GM18508 (cell line): ENCODE measurements around the gene ARHGAP31.
"Not testable (repeated sequence)": the region's sequence is repeated elsewhere in the genome, so short reads cannot be mapped to it uniquely, and the experiment has no call there.

ENCODE experiments used
- ATAC-seq: cut with Tn5 transposase; IDR thresholded peaks from one replicate; pipeline ENCODE4 v1.9.1; 2021; ENCODE audit warnings: moderate number of reproducible peaks; ENCODE audit not compliant: insufficient read depth, unreplicated experiment

ARHGAP31 gene

DNA sequence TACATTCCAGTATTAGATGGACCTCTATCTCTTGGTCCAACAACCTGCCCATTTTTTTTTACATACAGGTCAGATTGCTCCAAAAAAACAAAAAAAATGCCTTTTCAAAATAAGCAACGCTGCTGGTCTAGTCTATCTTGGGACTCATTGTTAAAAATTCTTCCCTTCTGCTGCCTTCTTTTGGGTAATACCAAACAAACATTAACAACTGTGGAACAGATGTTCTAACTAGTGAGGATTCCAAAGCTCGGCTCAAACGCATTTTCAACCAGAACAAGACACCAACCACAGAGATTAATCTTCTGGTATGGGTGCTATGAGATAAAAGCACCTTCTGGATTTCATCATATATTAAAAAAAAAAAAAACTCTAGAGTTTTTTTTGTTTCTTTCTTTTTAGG, 24.7 kb downstream of the ARHGAP31 start:
- no peak for ATAC-seq

DNA sequence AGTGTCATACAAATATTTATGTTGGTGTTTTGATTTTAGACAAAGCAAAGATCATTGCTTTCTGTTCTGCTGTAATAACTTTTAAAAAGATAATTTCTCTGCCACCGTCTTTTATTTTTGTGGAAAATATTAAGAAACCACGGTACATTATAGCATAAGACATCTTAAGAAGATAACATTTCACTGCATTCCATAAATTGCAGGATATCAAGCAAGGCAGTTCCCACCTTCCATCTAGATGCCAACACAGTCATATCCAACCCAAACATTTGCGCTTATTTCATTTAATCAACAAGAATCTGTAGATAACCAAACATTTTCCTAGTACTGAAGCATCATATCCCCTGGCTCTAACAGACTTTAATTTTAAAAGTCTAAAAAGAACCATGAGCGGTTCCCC, 25.1 kb downstream of the ARHGAP31 start:
- no peak for ATAC-seq

GRCh38 chr3:119320785-119321184, 26.6 kb downstream of the ARHGAP31 start:
- not testable (repeated sequence) for ATAC-seq

- peak; percentile 11 for ATAC-seq
Measured at GRCh38 chr3:119322021-119322834, 28.0 kb downstream of the ARHGAP31 start.

DNA sequence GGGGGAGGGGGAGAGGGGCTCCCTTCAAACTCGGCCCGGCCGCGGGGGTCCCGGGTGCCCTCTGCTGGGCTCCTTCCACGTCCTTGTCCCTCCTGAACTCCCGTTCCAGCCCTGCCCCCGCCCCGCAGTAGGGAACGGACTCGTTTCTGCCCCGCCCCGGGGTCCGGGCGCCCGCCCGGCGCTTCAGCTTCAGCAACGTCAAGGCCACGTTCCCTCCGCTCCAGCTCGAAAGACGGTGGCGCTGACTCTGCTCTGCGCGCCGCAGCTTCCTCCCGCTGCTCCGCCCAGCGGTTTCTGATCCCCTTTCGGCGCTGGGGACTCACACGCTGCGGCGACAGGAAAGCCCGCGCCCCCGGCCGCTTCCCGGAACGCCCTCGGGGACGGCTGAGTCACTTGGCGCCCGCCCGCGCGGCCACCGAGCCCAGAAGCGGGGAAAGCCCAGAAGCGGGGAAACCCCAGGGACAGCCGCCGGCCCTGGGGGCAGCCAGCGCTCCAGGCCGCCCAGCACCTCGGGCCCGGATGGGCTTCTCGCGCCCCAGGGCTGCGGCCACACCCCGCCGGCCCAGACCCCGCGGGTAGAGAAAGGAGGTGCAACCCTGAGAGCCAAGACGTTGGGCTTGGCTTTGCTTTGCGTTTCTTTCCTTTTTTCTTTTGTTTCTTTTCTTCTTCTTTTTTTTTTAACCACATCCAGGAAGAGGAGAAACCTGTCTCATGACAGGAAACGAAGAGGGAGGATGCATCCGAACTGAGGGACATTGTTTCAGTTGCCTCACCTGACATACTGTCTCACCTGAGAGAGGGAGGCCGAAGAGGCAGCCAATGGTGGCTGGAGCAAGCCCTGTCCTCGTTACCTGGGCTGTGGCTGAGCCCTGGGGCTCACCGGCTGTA, 28.9 kb downstream of the ARHGAP31 start:
- ATAC-seq, result peak; percentile 67

DNA sequence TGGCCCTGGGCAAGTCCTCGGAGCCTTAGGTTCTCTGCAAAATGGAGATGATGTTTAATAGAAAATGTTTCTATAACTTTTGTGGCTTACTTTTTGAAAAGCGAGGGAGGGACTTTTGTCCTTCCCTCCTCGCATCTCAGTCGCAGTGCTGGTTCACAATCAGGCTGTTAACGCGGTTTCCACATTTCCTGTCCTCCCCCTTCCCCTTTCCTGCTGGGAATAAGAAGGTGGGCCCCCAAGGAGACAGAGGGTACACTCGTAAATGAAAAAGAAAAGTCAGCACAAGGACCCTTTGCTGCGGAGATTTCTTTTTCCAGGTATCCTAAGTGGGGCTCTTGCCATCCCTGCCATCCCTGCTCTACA, 29.5 kb downstream of the ARHGAP31 start:
- ATAC-seq, result no peak

DNA sequence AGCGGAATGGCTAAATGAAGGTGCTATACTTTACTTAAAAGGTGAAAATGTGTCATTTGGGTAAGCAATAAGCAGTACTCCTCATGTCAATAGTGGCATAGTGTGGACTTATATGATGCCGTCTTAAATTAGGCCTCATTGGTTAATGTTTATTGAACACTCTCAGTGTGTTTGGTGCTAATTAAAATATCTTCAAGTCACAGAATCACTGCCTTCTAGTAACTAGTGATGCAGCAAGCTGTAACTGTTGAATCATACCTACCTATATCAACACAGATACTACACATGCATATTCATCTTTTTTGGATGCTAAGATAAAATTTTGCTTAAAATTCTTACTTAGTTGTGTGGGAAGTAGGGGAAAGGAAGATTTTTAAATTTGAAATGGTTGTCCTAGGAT, 30.7 kb downstream of the ARHGAP31 start:
- ATAC-seq, result no peak

- no peak for ATAC-seq
Measured at GRCh38 chr3:119326976-119327375, 32.8 kb downstream of the ARHGAP31 start.

GRCh38 chr3:119329551-119329950, 35.4 kb downstream of the ARHGAP31 start:
- ATAC-seq, result no peak

DNA sequence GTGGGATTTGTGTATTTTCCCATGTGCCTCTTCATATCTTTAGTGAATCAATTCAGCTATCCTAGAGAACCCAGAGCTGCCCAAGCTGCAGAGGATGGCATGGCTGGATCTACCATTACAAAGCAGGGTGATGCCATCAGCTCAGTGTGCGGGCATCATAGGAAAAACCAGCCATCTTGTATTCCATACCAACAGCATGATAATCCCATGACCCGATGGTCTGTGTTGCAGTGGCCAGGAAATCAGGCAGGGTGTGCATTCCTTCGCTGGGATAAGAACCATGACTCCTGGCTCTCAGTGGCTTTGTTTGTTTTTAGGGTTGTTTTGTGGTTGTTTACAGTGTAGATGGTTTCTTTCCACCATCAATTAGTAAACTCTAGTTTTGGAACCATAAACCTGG, 36.0 kb downstream of the ARHGAP31 start:
- ATAC-seq, result no peak

- no peak for ATAC-seq
Measured at GRCh38 chr3:119330858-119331257, 36.7 kb downstream of the ARHGAP31 start.

- no peak for ATAC-seq
Measured at GRCh38 chr3:119331661-119332060, 37.5 kb downstream of the ARHGAP31 start.

- no peak for ATAC-seq
Measured at GRCh38 chr3:119333773-119334509, 39.8 kb downstream of the ARHGAP31 start.

GRCh38 chr3:119336823-119337222, 42.6 kb downstream of the ARHGAP31 start:
- ATAC-seq, result no peak

- ATAC-seq, result not testable (repeated sequence)
Measured at GRCh38 chr3:119337407-119337806, 43.2 kb downstream of the ARHGAP31 start.

- no peak for ATAC-seq
Measured at GRCh38 chr3:119338754-119339153, 44.6 kb downstream of the ARHGAP31 start.

GRCh38 chr3:119340014-119340413, 45.8 kb downstream of the ARHGAP31 start:
- no peak for ATAC-seq

DNA sequence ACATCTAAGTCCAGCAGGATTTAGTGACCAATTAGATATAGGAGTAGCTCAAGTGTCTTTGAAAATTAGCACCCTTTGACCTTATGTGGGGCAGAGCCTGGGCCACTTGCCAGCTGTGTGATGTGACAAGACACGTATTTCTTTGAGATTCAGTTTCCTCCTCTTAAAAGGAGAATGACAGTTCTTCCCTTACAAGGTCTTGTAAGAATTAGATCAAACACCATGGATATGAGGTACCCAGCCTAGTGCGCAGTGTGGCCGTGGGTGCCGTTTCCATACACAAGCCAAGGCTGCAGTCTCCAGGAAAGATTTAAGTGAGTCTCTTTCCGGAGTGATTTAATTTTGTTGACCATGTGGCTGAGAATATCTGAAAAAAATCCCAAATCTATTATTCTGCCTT, 46.3 kb downstream of the ARHGAP31 start:
- no peak for ATAC-seq

- ATAC-seq, result no peak
Measured at GRCh38 chr3:119342176-119342575, 48.0 kb downstream of the ARHGAP31 start.

DNA sequence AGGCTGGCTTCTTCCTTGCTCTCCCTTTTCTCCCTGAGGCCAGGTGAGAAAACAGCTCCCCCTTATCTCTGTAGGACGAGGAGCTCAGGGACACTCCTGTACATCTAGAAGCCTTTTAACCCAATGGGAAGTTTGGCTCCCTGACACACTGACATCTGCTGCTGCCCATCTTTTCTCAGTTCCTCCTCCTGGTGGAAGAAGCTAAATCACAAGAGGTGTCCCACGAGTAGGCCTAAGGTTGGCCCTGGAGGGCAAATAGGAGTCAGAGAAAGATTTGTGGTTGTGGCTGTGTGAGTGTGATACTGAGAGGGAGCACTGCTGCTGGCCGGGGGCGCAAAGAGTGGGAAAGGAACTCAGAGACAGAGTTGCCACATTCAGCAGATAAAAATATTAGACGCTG, 49.5 kb downstream of the ARHGAP31 start:
- ATAC-seq, result peak; percentile 90

DNA sequence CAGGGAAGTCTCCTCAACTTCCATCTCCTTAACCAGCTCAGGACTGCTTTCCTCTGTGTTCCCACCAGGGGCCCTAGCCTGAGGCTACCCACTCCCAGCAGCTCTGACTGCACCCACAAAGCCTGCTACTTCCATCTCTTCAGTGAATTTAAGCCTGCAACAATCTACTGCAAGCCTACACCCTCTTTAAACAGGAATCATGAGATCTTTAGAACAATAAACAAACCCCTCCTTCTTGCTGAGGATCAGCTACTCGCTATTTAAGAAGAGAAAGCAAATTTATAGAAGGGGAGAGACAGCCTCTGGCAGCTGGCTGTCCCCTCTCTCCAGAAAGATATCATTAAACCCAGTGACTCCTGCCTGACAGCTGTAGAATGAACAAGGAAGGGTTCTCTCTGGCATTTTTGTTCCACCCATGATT, 51.9 kb downstream of the ARHGAP31 start:
- no peak for ATAC-seq
